Panc1 (cell line): ENCODE results near the gene CA10. TPM values are rescaled to one million over a fixed set of nuclear protein-coding genes. Genes with fewer than 3 reads are reported as not detected.

Source experiments
- ATAC-seq: fragments of 200-7000 bp; cut with Tn5 transposase; 2 replicates; pipeline ENCODE4 v1.9.1; 2020; ENCODE audit warnings: mild to moderate bottlenecking, moderate library complexity
- BruUV-seq: library from RNA; stranded (reverse); fragments of 400-500 nt; replicated peaks from 2 replicates; lab custom pipeline; 2021; lab: Mats Ljungman, UMichigan
- CTCF ChIA-PET: fragments of 300-600 bp; sonication (Branson Sonifier 250); formaldehyde crosslinking; loops from one replicate; lab custom pipeline; 2022; ENCODE audit warnings: antibody characterized with exemption; lab: Charles Lee
- POLR2A ChIA-PET: fragments of 300-600 bp; sonication (Branson Sonifier 250); formaldehyde crosslinking; loops from one replicate; lab custom pipeline; 2022; ENCODE audit warnings: antibody characterized with exemption; lab: Charles Lee
- DNase-seq: peaks from one replicate; pipeline ENCODE4 v3.0.0-alpha.2; 2010; ENCODE audit warnings: low read depth, low spot score
- H3K27ac ChIP-seq: 2 replicates; pipeline ENCODE4 v1.5.1; 2011; ENCODE audit warnings: mild to moderate bottlenecking, low read length, inconsistent platforms
- H3K27me3 ChIP-seq: fragments of 200-500 bp; sonication (Bioruptor generic); 2 replicates; pipeline ENCODE4 v1.6.0; 2014; ENCODE audit warnings: low read length, inconsistent platforms; ENCODE audit not compliant: control insufficient read depth, insufficient read depth
- H3K36me3 ChIP-seq: fragments of 200-500 bp; sonication (Bioruptor generic); 2 replicates; pipeline ENCODE4 v1.5.1; 2014; ENCODE audit warnings: inconsistent platforms, mild to moderate bottlenecking, low read length, moderate library complexity; ENCODE audit not compliant: control insufficient read depth, insufficient read depth
- H3K4me1 ChIP-seq: 2 replicates; pipeline ENCODE4 v1.5.1; 2011; ENCODE audit warnings: inconsistent platforms, mild to moderate bottlenecking, low read length, moderate library complexity; ENCODE audit not compliant: control insufficient read depth, insufficient read depth
- H3K4me3 ChIP-seq, 2 experiments: 2 replicates each; pipeline ENCODE4 v1.5.1; 2011 to 2012; ENCODE audit warnings: low read depth in 2 of 2, low read length in 2 of 2, mild to moderate bottlenecking in 2 of 2, inconsistent platforms in 1 of 2, moderate library complexity in 1 of 2
- H3K9me3 ChIP-seq: fragments of 200-500 bp; sonication (Bioruptor generic); 2 replicates; pipeline ENCODE4 v1.5.1; 2014; ENCODE audit warnings: low read depth, mild to moderate bottlenecking, inconsistent platforms, low read length, moderate library complexity; ENCODE audit not compliant: control insufficient read depth, insufficient read depth
- CTCF ChIP-seq: fragments of 450-650 bp; IDR thresholded peaks from 2 replicates; pipeline ENCODE4 v1.5.1; 2017; ENCODE audit warnings: mild to moderate bottlenecking
- POLR2AphosphoS5 ChIP-seq: IDR thresholded peaks from 2 replicates; pipeline ENCODE4 v1.6.1; 2012; ENCODE audit warnings: mild to moderate bottlenecking, low read depth, low read length, moderate library complexity
- REST ChIP-seq, 2 experiments: IDR thresholded peaks; 2 replicates each; pipeline ENCODE4 v1.6.1; 2011 to 2012; ENCODE audit warnings: low read depth in 2 of 2, control low read depth in 1 of 2, low read length in 1 of 2, mild to moderate bottlenecking in 1 of 2, moderate library complexity in 1 of 2; ENCODE audit not compliant: insufficient read depth in 1 of 2
- SIN3A ChIP-seq: IDR thresholded peaks from 2 replicates; pipeline ENCODE4 v1.6.1; 2012; ENCODE audit warnings: low read depth, mild to moderate bottlenecking, low read length, moderate library complexity, borderline replicate concordance; ENCODE audit not compliant: insufficient read depth
- TCF7L2 ChIP-seq: IDR thresholded peaks from 2 replicates; pipeline ENCODE4 v1.6.1; 2011; ENCODE audit warnings: mild to moderate bottlenecking, low read depth, low read length, inconsistent platforms
- in situ Hi-C: cut with HindIII; loops from 2 replicates; pipeline ENCODE4 v1.10.0; 2016; ENCODE audit warnings: low sequenced_read_pairs, low pct_unique_long_range_greater_than_20kb
- intact Hi-C: fragments of 100-400 bp; cut with micrococcal nuclease; formaldehyde crosslinking; loops from one replicate; pipeline ENCODE4 v1.10.0; 2022; ENCODE audit not compliant: unreplicated experiment
- total RNA-seq: library from RNA; stranded (reverse); gene quantifications from one replicate; pipeline ENCODE4 v1.2.1, GENCODE V29; 2021; ENCODE audit not compliant: unreplicated experiment

Gene CA10
- total RNA-seq, 1 experiment from 2014 or later = not detected

- H3K27me3 ChIP-seq = no peaks in the 10 kb centered on the region
- DNase-seq = no peak
- H3K4me3 ChIP-seq = no peak overlapping the region
- H3K4me1 ChIP-seq = no peaks in the 10 kb centered on the region
- H3K9me3 ChIP-seq = no peaks in the 10 kb centered on the region
- no peak for ATAC-seq
- H3K36me3 ChIP-seq = no peaks in the 10 kb centered on the region
- ChIA-PET CTCF (no interaction called here), POLR2A (interaction anchor here (0.7 kb wide), 1 partner anchor 76 kb away, joined by 3 read pairs; no protein-coding TSS in a partner anchor)
- H3K27ac ChIP-seq = no peak overlapping the region
- TF ChIP-seq TCF7L2 (no peak), POLR2AphosphoS5 (no peak), REST (IDR thresholded peaks at IDR 0.05; ENCODE audit: insufficient read depth in 1 of 2, low read depth in 2 of 2, low read length in 1 of 2) (no peak), SIN3A (no peak), CTCF (no peak)
- no TSS peak for BruUV-seq
- intact Hi-C loops = no loop called here
- in situ Hi-C loops = no loop called here
These were observed 249.5 kb downstream of the CA10 start for GRCh38 chr17:51908841-51909537.

GRCh38 chr17:51907041-51907440 is 251.5 kb downstream of the CA10 start:
- no peak for TF ChIP-seq POLR2AphosphoS5
- no peak for TF ChIP-seq TCF7L2
- no peak for TF ChIP-seq CTCF
- no peak for TF ChIP-seq SIN3A
- TF ChIP-seq REST (IDR thresholded peaks at IDR 0.05; ENCODE audit: insufficient read depth in 1 of 2, low read depth in 2 of 2, low read length in 1 of 2) = no peak
- no peaks in the 10 kb centered on the region for H3K4me1 ChIP-seq
- H3K36me3 ChIP-seq = no peaks in the 10 kb centered on the region
- H3K9me3 ChIP-seq = no peaks in the 10 kb centered on the region
- intact Hi-C loops = no loop called here
- BruUV-seq = no TSS peak
- CTCF ChIA-PET = no interaction called here
- POLR2A ChIA-PET = no interaction called here
- no peak for ATAC-seq
- no peak overlapping the region for H3K27ac ChIP-seq
- DNase-seq = no peak
- no peak overlapping the region for H3K4me3 ChIP-seq
- in situ Hi-C loops = no loop called here
- no peaks in the 10 kb centered on the region for H3K27me3 ChIP-seq
